Measurements from ENCODE around the gene SPDYE16.
"Not testable (repeated sequence)": the region's sequence is repeated elsewhere in the genome, so short reads cannot be mapped to it uniquely, and the experiment has no call there.

- TF ChIP-seq, protein P1, sequence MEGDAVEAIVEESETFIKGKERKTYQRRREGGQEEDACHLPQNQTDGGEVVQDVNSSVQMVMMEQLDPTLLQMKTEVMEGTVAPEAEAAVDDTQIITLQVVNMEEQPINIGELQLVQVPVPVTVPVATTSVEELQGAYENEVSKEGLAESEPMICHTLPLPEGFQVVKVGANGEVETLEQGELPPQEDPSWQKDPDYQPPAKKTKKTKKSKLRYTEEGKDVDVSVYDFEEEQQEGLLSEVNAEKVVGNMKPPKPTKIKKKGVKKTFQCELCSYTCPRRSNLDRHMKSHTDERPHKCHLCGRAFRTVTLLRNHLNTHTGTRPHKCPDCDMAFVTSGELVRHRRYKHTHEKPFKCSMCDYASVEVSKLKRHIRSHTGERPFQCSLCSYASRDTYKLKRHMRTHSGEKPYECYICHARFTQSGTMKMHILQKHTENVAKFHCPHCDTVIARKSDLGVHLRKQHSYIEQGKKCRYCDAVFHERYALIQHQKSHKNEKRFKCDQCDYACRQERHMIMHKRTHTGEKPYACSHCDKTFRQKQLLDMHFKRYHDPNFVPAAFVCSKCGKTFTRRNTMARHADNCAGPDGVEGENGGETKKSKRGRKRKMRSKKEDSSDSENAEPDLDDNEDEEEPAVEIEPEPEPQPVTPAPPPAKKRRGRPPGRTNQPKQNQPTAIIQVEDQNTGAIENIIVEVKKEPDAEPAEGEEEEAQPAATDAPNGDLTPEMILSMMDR (IDR thresholded peaks at IDR 0.05 in 4 of 5, conservative IDR thresholded peaks at IDR 0.05 in 1 of 5), result not testable (repeated sequence)
- TF ChIP-seq POLR2A (IDR thresholded peaks at IDR 0.05), result not testable (repeated sequence)
Observed at GRCh38 chr7:76565001-76565400, 21.9 kb upstream of the SPDYE16 start.

All from gastrocnemius medialis (tissue), 4 donors.